GM12872 (cell line): ENCODE results near the gene SH3RF3.

Source experiments
- TF ChIP-seq, protein P1 (sequence below): IDR thresholded peaks from 3 replicates; pipeline ENCODE4 v1.5.1; 2011; ENCODE audit warnings: low read depth, mild to moderate bottlenecking, low read length, moderate library complexity; ENCODE audit not compliant: insufficient read depth

The SH3RF3 gene

DNA sequence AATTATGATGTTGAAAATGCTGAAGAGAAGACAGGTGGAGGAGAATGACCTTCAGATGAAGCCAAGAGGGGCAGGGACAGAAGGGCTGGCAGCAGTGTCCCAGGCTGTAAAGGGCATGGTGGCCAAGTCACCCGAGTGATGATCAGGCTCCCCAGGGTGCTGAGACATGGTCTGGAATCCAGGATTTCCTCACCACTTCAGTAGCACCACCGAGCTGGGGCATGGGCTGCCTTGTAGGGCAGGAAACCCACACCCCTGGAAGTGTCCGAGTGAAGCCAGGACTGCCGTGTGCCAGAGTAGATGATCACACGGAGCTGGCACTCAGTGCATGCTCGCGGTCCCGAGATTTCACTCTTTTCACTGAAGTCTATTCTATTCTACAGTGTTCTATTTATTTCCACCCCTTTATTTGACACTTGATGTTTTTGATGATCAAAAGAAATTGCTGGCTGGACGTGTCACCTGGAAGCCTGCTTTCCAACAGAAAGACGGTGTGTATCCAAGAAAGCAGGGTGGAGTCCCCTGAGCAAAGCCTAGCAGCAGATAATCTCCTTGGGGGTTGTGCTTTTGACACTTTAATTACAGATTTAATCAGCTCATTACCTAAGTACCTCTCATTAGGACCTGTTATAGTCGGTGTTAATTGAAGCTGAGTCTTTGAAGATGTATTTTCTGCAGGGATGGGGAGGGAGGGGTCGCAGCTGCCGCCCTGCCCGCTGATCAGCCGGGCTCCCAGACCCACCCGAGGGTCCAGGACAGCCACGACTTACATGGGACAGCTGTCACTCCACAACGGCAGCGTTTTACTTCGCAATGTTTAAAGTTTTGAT, 392.4 kb downstream of the SH3RF3 start:
- TF ChIP-seq, protein P1, sequence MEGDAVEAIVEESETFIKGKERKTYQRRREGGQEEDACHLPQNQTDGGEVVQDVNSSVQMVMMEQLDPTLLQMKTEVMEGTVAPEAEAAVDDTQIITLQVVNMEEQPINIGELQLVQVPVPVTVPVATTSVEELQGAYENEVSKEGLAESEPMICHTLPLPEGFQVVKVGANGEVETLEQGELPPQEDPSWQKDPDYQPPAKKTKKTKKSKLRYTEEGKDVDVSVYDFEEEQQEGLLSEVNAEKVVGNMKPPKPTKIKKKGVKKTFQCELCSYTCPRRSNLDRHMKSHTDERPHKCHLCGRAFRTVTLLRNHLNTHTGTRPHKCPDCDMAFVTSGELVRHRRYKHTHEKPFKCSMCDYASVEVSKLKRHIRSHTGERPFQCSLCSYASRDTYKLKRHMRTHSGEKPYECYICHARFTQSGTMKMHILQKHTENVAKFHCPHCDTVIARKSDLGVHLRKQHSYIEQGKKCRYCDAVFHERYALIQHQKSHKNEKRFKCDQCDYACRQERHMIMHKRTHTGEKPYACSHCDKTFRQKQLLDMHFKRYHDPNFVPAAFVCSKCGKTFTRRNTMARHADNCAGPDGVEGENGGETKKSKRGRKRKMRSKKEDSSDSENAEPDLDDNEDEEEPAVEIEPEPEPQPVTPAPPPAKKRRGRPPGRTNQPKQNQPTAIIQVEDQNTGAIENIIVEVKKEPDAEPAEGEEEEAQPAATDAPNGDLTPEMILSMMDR, result no peak

DNA sequence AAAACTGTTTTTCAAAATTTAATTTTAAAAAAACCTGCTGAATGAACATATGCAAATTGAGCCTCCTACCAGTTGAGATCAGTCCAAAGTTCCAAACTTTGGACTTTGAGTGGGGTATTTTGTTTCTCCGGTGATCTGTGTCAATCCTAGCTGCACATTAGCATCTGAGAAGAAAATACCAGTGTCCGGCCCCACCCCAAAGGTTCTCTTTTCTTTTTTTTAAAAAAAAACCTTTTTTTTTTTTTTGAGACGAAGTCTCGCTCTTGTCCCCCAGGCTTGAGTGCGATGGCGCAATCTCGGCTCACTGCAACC, 393.0 kb downstream of the SH3RF3 start:
- TF ChIP-seq, protein P1, result no peak

DNA sequence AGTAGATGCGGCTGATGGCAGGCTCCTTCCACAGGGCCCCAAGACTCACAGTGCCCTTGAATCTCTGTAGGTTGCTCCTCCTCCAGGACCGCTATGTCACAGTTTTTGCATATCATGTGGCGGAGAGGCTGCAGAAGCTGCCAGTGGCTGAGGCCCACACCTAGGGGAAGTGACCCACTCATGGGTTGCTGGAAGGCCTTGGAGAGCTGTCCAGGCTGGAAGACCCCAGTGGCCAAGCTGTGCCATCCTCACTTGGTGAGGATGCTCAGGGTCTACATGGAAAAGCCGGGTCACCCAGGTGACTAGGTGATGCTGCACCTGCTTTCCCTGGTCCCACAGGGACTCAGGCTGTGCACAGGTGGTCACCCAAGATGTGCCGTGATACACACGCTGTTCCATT, 394.1 kb downstream of the SH3RF3 start:
- TF ChIP-seq, protein P1, result no peak

DNA sequence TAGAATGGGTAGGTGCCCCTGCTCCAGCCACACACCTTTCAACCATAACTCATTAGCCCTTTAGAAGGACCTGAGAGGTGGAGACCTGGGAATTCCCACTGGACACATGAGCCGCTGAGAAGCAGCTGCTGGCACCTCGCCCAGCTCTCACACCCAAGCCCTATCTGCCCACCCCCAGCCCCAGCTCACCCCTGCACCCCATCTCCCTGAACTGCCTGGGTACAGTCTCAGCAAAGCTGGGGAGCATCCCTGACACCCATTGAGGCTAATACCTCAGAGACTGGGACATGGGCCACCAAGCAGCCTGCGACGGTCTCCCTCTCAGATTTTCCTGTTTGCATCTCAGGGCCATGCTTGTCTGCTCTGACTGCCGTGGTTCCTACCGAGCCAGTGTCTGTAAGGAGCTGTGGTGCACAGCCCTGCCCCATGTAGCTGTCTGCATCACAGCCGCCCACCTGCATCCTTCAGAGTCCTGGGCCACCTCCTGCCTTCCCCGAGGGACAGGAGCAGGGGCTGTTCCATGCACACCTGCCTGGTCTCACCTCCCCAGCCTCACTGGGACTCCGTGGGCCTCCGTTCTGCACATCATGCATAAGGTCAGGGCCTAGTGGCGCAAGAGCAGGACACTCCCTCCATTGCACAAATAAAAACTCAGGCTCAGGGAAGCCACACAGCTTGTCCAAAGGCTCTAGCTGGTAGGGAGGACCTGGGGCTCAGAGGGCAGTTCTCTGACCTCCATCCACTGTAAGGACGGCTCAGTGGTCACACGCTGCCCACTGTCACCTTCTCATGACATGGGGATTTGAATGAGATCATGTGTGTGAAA, 394.7 kb downstream of the SH3RF3 start:
- TF ChIP-seq, protein P1, result no peak

DNA sequence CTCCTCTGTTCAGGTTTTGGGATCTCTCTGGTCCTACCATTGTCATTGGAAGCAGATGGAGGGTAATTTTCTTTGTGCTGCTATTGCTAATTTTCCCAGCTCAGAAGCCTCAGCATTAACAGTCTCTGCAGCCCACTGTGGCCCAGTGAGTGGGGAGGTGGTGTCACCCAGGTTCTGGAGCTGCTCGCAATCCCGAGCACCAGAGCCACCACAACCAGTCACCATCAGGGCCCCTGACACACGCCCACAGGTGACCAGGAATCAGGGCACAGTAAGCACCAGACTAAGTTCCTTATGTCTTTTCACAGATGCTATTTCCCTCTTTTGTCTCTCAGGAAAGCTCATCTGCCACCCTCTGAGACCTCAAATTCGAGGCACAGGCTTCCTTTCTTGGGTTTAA, 396.8 kb downstream of the SH3RF3 start:
- TF ChIP-seq, protein P1, result no peak

DNA sequence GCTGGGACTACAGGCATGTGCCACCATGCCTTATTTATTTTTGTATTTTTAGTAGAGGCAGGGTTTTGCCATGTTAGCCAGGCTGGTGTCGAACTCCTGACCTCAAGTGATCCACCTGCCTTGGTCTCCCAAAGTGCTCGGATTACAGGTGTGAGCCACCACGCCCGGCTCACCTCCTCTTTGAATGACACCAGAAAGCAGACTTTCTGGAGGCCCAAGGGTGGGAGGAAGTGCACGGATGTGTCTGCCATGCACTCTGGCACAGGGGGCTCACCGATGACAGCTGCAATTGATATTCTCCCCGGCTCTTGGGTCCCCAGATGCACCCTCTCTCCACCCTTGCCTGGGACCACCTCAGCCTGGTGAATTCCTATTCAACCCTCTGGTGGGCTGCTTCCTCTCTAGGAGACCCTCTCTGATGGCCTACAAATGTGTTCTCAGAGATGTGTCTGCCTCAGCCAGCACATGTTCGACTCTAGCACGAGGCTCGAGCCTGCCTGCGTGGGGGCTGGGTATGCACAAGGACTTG, 397.5 kb downstream of the SH3RF3 start:
- TF ChIP-seq, protein P1, result no peak

DNA sequence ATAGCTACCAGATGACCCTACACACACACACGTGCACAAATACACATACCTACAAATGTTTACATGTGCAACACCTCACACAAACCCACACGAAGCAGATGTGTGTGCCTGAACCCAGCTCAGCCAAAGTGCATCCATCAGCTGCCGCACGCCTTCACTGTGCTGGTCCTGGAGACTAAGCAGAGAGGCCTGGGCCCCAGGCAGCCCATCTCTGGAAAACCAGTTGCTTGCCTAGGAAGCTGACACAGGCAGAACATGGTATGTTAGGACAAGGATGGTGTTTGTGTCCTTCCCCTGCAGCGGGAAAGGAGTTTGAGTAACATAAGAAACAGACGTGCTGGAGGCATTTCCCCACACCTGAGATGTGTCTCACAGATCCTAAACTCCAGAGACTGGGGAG, 398.1 kb downstream of the SH3RF3 start:
- TF ChIP-seq, protein P1, result no peak
